ENCODE measurements around the gene IQGAP1.

GRCh38 chr15:90501898-90502297 is 113.9 kb downstream of the IQGAP1 start:
- TF ChIP-seq CTCF (conservative IDR thresholded peaks at IDR 0.05) (no peak), ZFX (IDR thresholded peaks at IDR 0.05) (no peak)

Measured in C4-2B (cell line).